Vagina (tissue), 2 donors: ENCODE data around the gene ACOXL.

Experiments
- POLR2AphosphoS5 ChIP-seq, 2 donors: sonication (generic); formaldehyde crosslinking; IDR thresholded peaks; one replicate each; pipeline ENCODE4 v1.9.0; 2017; ENCODE audit warnings: antibody characterized with exemption in 2 of 2, mild to moderate bottlenecking in 2 of 2, low read depth in 1 of 2; ENCODE audit not compliant: insufficient read depth in 1 of 2
- TF ChIP-seq, protein P1 (sequence below), 3 experiments: fragments of 450-650 bp in 2 of 3; fragments of 200-600 bp in 1 of 3; sonication (generic) in 1 of 3; IDR thresholded peaks; one replicate each; pipeline ENCODE4 v1.5.1; 2017 to 2019; ENCODE audit warnings: antibody characterized with exemption in 3 of 3, mild to moderate bottlenecking in 2 of 3, moderate library complexity in 2 of 3

- TF ChIP-seq, protein P1, sequence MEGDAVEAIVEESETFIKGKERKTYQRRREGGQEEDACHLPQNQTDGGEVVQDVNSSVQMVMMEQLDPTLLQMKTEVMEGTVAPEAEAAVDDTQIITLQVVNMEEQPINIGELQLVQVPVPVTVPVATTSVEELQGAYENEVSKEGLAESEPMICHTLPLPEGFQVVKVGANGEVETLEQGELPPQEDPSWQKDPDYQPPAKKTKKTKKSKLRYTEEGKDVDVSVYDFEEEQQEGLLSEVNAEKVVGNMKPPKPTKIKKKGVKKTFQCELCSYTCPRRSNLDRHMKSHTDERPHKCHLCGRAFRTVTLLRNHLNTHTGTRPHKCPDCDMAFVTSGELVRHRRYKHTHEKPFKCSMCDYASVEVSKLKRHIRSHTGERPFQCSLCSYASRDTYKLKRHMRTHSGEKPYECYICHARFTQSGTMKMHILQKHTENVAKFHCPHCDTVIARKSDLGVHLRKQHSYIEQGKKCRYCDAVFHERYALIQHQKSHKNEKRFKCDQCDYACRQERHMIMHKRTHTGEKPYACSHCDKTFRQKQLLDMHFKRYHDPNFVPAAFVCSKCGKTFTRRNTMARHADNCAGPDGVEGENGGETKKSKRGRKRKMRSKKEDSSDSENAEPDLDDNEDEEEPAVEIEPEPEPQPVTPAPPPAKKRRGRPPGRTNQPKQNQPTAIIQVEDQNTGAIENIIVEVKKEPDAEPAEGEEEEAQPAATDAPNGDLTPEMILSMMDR (IDR thresholded peaks at IDR 0.05), result no peak
- no peak for TF ChIP-seq POLR2AphosphoS5 (IDR thresholded peaks at IDR 0.05; ENCODE audit: insufficient read depth in 1 of 2, low read depth in 1 of 2)
Measured at GRCh38 chr2:110891626-110892025, 159.3 kb downstream of the ACOXL start.
